ENCODE measurements around the gene CAMTA1. TPM values are rescaled to one million over a fixed set of nuclear protein-coding genes. Genes with fewer than 3 reads are reported as not detected.

Gene CAMTA1
- total and polyA plus RNA-seq, 4 donors, result 18.0 to 93.5 (median 35.8) TPM

GRCh38 chr1:7351649-7352048 lies 566.4 kb downstream of the CAMTA1 start:
- no peak for TF ChIP-seq GABPA (IDR thresholded peaks at IDR 0.05 in 1 of 2, conservative IDR thresholded peaks at IDR 0.05 in 1 of 2)
- no peak for TF ChIP-seq SP1 (IDR thresholded peaks at IDR 0.05)
- no peak for TF ChIP-seq RXRA (IDR thresholded peaks at IDR 0.05)
- TF ChIP-seq, protein P1, sequence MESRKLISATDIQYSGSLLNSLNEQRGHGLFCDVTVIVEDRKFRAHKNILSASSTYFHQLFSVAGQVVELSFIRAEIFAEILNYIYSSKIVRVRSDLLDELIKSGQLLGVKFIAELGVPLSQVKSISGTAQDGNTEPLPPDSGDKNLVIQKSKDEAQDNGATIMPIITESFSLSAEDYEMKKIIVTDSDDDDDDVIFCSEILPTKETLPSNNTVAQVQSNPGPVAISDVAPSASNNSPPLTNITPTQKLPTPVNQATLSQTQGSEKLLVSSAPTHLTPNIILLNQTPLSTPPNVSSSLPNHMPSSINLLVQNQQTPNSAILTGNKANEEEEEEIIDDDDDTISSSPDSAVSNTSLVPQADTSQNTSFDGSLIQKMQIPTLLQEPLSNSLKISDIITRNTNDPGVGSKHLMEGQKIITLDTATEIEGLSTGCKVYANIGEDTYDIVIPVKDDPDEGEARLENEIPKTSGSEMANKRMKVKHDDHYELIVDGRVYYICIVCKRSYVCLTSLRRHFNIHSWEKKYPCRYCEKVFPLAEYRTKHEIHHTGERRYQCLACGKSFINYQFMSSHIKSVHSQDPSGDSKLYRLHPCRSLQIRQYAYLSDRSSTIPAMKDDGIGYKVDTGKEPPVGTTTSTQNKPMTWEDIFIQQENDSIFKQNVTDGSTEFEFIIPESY (IDR thresholded peaks at IDR 0.05), result no peak
- no peak for TF ChIP-seq EGR1 (IDR thresholded peaks at IDR 0.05; ENCODE audit: low read depth in 2 of 2)
- TF ChIP-seq FOXA2 (IDR thresholded peaks at IDR 0.05), result no peak
- no peak for TF ChIP-seq FOXA1 (IDR thresholded peaks at IDR 0.05)
- no peak for TF ChIP-seq YY1 (IDR thresholded peaks at IDR 0.05)
- no peak for TF ChIP-seq HNF4A (conservative IDR thresholded peaks at IDR 0.05)
- no peak for TF ChIP-seq MAX (IDR thresholded peaks at IDR 0.05)
- no peak for TF ChIP-seq TAF1 (conservative IDR thresholded peaks at IDR 0.05)
- no peak for TF ChIP-seq JUND (IDR thresholded peaks at IDR 0.05)
- TF ChIP-seq HNF4G (IDR thresholded peaks at IDR 0.05), result no peak
- TF ChIP-seq CTCF (IDR thresholded peaks at IDR 0.05; ENCODE audit: low read depth, low read length, missing input control), result no peak
- no peak for TF ChIP-seq NR2F2 (IDR thresholded peaks at IDR 0.05)
- Histone ChIP-seq H3K9me3 (ENCODE audit: control insufficient read depth in 4 of 4, low read length in 3 of 4) (no peaks in the 10 kb centered on the region), H3K27ac (ENCODE audit: low read depth in 1 of 2, low read length in 2 of 2) (no peak overlapping the region), H3K9ac (ENCODE audit: low read depth in 1 of 2, low read length in 2 of 2) (no peak overlapping the region), H3K4me1 (ENCODE audit: control insufficient read depth in 4 of 4, insufficient read depth in 4 of 4, low read length in 3 of 4) (peaks cover under 1 to 6% (median 4%) of the 10 kb centered on the region in 4 donors), H3K36me3 (ENCODE audit: control insufficient read depth in 4 of 4, insufficient read depth in 3 of 4, low read depth in 1 of 4, low read length in 3 of 4) (no peaks in the 10 kb centered on the region), H3K4me3 (ENCODE audit: low read depth in 1 of 3, low read length in 3 of 3) (no peak overlapping the region), H3K27me3 (ENCODE audit: control insufficient read depth in 4 of 4, insufficient read depth in 4 of 4, low read length in 3 of 4) (no peaks in the 10 kb centered on the region)
- WGBS, result 89% methylated on average over 13 of the region's 13 CpGs
- DNase-seq (ENCODE audit: low spot score), result no peak

DNA sequence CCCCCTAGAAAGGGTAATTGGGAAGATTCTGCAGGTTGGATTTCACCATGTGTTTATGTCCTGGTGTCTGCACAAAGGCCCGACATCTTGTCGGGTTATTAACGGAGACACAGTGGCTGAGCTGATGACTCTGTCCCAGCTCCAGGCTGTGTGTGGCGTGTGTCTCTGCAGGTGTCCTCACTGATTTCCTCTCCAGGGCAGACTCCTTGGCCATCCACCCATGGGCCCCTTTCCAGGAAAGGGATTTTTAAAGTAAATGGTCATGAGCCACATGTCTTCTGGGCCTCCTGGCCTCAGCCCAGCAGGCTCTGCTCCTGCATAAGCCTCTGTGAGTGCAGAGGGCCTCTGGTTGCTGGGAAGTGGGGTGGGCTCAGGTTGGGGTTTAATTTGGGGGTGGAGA lies 567.1 kb downstream of the CAMTA1 start:
- no peak for DNase-seq (ENCODE audit: low spot score)
- Histone ChIP-seq H3K27ac (ENCODE audit: low read depth in 1 of 2, low read length in 2 of 2) (no peak overlapping the region), H3K4me1 (ENCODE audit: control insufficient read depth in 4 of 4, insufficient read depth in 4 of 4, low read length in 3 of 4) (no peaks in the 10 kb centered on the region), H3K27me3 (ENCODE audit: control insufficient read depth in 4 of 4, insufficient read depth in 4 of 4, low read length in 3 of 4) (no peaks in the 10 kb centered on the region), H3K4me3 (ENCODE audit: low read depth in 1 of 3, low read length in 3 of 3) (no peak overlapping the region), H3K9me3 (ENCODE audit: control insufficient read depth in 4 of 4, low read length in 3 of 4) (no peaks in the 10 kb centered on the region), H3K36me3 (ENCODE audit: control insufficient read depth in 4 of 4, insufficient read depth in 3 of 4, low read depth in 1 of 4, low read length in 3 of 4) (no peaks in the 10 kb centered on the region), H3K9ac (ENCODE audit: low read depth in 1 of 2, low read length in 2 of 2) (no peak overlapping the region)
- WGBS, result 95% methylated on average over 4 of the region's 4 CpGs
- no peak for TF ChIP-seq JUND (IDR thresholded peaks at IDR 0.05)
- no peak for TF ChIP-seq RXRA (IDR thresholded peaks at IDR 0.05)
- TF ChIP-seq FOXA2 (IDR thresholded peaks at IDR 0.05), result no peak
- no peak for TF ChIP-seq NR2F2 (IDR thresholded peaks at IDR 0.05)
- TF ChIP-seq TAF1 (conservative IDR thresholded peaks at IDR 0.05), result no peak
- TF ChIP-seq FOXA1 (IDR thresholded peaks at IDR 0.05), result no peak
- no peak for TF ChIP-seq REST (IDR thresholded peaks at IDR 0.05)
- no peak for TF ChIP-seq HNF4G (IDR thresholded peaks at IDR 0.05)
- TF ChIP-seq ATF3 (IDR thresholded peaks at IDR 0.05), result no peak
- TF ChIP-seq HNF4A (conservative IDR thresholded peaks at IDR 0.05), result no peak
- no peak for TF ChIP-seq EGR1 (IDR thresholded peaks at IDR 0.05; ENCODE audit: low read depth in 2 of 2)

All from liver (tissue), 9 donors.